ENCODE data around the gene HMBS.

The HMBS gene

DNA sequence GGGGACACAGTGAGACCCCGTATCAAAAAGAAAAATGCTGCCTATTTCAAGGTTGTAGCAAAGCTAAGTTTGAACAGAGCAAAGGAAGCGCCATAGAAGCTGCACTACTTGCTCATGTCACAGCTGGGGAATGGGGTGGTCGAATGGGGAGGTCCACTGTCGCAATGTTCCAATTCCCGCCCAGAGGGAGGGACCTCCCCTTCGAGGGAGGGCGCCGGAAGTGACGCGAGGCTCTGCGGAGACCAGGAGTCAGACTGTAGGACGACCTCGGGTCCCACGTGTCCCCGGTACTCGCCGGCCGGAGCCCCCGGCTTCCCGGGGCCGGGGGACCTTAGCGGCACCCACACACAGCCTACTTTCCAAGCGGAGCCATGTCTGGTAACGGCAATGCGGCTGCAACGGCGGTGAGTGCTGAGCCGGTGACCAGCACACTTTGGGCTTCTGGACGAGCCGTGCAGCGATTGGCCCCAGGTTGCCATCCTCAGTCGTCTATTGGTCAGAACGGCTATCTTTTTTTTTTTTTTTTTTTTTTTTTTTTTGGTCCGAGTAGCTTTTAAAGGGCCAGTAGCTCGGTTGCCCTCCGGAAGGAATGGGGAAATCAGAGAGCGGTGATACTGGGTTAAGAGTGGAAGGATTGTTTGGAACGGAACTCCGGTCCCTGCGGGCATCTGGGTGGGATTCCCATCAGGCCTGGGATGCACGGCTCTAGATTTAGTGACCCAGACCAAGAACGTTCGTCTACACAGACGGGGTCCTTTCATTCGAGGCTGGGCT lies at the start of gene HMBS (continued):
- TF ChIP-seq, protein P1, sequence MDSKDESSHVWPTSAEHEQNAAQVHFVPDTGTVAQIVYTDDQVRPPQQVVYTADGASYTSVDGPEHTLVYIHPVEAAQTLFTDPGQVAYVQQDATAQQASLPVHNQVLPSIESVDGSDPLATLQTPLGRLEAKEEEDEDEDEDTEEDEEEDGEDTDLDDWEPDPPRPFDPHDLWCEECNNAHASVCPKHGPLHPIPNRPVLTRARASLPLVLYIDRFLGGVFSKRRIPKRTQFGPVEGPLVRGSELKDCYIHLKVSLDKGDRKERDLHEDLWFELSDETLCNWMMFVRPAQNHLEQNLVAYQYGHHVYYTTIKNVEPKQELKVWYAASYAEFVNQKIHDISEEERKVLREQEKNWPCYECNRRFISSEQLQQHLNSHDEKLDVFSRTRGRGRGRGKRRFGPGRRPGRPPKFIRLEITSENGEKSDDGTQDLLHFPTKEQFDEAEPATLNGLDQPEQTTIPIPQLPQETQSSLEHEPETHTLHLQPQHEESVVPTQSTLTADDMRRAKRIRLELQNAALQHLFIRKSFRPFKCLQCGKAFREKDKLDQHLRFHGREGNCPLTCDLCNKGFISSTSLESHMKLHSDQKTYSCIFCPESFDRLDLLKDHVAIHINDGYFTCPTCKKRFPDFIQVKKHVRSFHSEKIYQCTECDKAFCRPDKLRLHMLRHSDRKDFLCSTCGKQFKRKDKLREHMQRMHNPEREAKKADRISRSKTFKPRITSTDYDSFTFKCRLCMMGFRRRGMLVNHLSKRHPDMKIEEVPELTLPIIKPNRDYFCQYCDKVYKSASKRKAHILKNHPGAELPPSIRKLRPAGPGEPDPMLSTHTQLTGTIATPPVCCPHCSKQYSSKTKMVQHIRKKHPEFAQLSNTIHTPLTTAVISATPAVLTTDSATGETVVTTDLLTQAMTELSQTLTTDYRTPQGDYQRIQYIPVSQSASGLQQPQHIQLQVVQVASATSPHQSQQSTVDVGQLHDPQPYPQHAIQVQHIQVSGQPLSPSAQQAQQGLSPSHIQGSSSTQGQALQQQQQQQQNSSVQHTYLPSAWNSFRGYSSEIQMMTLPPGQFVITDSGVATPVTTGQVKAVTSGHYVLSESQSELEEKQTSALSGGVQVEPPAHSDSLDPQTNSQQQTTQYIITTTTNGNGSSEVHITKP (tag by site-specific recombination; IDR thresholded peaks at IDR 0.05) = peak; percentile 87
- TF ChIP-seq, protein P2, sequence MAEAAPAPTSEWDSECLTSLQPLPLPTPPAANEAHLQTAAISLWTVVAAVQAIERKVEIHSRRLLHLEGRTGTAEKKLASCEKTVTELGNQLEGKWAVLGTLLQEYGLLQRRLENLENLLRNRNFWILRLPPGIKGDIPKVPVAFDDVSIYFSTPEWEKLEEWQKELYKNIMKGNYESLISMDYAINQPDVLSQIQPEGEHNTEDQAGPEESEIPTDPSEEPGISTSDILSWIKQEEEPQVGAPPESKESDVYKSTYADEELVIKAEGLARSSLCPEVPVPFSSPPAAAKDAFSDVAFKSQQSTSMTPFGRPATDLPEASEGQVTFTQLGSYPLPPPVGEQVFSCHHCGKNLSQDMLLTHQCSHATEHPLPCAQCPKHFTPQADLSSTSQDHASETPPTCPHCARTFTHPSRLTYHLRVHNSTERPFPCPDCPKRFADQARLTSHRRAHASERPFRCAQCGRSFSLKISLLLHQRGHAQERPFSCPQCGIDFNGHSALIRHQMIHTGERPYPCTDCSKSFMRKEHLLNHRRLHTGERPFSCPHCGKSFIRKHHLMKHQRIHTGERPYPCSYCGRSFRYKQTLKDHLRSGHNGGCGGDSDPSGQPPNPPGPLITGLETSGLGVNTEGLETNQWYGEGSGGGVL (tag by site-specific recombination; IDR thresholded peaks at IDR 0.05) = peak; percentile 34; the same call in 1 of the 2 replicates
- TF ChIP-seq SCRT2 (tag by site-specific recombination; IDR thresholded peaks at IDR 0.05) (no peak), IKZF3 (tag by site-specific recombination; IDR thresholded peaks at IDR 0.05) (no peak), TRIM28 (IDR thresholded peaks at IDR 0.05; ENCODE audit: borderline replicate concordance, low read length) (no peak), HOXC10 (CRISPR knock-in tag; IDR thresholded peaks at IDR 0.05) (no peak), SALL2 (tag by site-specific recombination; IDR thresholded peaks at IDR 0.05; ENCODE audit: borderline replicate concordance) (no peak), ZNF626 (tag by site-specific recombination; IDR thresholded peaks at IDR 0.05) (no peak), ZNF132 (tag by site-specific recombination; IDR thresholded peaks at IDR 0.05; ENCODE audit: borderline replicate concordance) (no peak), ZNF175 (tag by site-specific recombination; IDR thresholded peaks at IDR 0.05) (no peak), ZNF664 (tag by site-specific recombination; IDR thresholded peaks at IDR 0.05) (no peak), ZNF585B (tag by site-specific recombination; IDR thresholded peaks at IDR 0.05) (no peak), ZNF544 (tag by site-specific recombination; IDR thresholded peaks at IDR 0.05) (no peak), SP3 (tag by site-specific recombination; IDR thresholded peaks at IDR 0.05) (peak; percentile 87), ZNF169 (tag by site-specific recombination; IDR thresholded peaks at IDR 0.05) (no peak), ZNF248 (tag by site-specific recombination; IDR thresholded peaks at IDR 0.05) (no peak), ZNF48 (tag by site-specific recombination; IDR thresholded peaks at IDR 0.05) (no peak), REPIN1 (tag by site-specific recombination; IDR thresholded peaks at IDR 0.05; ENCODE audit: low read depth) (no peak), ZNF510 (tag by site-specific recombination; IDR thresholded peaks at IDR 0.05; ENCODE audit: insufficient replicate concordance) (no peak), ZSCAN30 (tag by site-specific recombination; IDR thresholded peaks at IDR 0.05) (peak; percentile 20; the same call in 1 of the 2 replicates), ZNF394 (tag by site-specific recombination; IDR thresholded peaks at IDR 0.05; ENCODE audit: borderline replicate concordance) (no peak), MEIS1 (CRISPR knock-in tag; IDR thresholded peaks at IDR 0.05; ENCODE audit: borderline replicate concordance) (no peak), ZNF121 (tag by site-specific recombination; IDR thresholded peaks at IDR 0.05) (no peak), ZNF266 (tag by site-specific recombination; IDR thresholded peaks at IDR 0.05; ENCODE audit: low read depth) (no peak), ZNF785 (tag by site-specific recombination; IDR thresholded peaks at IDR 0.05) (no peak)
- TF ChIP-seq, protein P3, sequence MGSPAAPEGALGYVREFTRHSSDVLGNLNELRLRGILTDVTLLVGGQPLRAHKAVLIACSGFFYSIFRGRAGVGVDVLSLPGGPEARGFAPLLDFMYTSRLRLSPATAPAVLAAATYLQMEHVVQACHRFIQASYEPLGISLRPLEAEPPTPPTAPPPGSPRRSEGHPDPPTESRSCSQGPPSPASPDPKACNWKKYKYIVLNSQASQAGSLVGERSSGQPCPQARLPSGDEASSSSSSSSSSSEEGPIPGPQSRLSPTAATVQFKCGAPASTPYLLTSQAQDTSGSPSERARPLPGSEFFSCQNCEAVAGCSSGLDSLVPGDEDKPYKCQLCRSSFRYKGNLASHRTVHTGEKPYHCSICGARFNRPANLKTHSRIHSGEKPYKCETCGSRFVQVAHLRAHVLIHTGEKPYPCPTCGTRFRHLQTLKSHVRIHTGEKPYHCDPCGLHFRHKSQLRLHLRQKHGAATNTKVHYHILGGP (tag by site-specific recombination; IDR thresholded peaks at IDR 0.05) = no peak
- TF ChIP-seq, protein P4, sequence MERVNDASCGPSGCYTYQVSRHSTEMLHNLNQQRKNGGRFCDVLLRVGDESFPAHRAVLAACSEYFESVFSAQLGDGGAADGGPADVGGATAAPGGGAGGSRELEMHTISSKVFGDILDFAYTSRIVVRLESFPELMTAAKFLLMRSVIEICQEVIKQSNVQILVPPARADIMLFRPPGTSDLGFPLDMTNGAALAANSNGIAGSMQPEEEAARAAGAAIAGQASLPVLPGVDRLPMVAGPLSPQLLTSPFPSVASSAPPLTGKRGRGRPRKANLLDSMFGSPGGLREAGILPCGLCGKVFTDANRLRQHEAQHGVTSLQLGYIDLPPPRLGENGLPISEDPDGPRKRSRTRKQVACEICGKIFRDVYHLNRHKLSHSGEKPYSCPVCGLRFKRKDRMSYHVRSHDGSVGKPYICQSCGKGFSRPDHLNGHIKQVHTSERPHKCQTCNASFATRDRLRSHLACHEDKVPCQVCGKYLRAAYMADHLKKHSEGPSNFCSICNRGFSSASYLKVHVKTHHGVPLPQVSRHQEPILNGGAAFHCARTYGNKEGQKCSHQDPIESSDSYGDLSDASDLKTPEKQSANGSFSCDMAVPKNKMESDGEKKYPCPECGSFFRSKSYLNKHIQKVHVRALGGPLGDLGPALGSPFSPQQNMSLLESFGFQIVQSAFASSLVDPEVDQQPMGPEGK (tag by site-specific recombination; IDR thresholded peaks at IDR 0.05) = peak; percentile 72
- TF ChIP-seq, protein P5, sequence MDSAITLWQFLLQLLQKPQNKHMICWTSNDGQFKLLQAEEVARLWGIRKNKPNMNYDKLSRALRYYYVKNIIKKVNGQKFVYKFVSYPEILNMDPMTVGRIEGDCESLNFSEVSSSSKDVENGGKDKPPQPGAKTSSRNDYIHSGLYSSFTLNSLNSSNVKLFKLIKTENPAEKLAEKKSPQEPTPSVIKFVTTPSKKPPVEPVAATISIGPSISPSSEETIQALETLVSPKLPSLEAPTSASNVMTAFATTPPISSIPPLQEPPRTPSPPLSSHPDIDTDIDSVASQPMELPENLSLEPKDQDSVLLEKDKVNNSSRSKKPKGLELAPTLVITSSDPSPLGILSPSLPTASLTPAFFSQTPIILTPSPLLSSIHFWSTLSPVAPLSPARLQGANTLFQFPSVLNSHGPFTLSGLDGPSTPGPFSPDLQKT (IDR thresholded peaks at IDR 0.05; ENCODE audit: borderline replicate concordance, low read depth, low read length) = no peak
- TF ChIP-seq, protein P6, sequence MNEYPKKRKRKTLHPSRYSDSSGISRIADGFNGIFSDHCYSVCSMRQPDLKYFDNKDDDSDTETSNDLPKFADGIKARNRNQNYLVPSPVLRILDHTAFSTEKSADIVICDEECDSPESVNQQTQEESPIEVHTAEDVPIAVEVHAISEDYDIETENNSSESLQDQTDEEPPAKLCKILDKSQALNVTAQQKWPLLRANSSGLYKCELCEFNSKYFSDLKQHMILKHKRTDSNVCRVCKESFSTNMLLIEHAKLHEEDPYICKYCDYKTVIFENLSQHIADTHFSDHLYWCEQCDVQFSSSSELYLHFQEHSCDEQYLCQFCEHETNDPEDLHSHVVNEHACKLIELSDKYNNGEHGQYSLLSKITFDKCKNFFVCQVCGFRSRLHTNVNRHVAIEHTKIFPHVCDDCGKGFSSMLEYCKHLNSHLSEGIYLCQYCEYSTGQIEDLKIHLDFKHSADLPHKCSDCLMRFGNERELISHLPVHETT (tag by site-specific recombination; IDR thresholded peaks at IDR 0.05) = no peak; the same call in 1 of the 2 replicates

All from HEK293 (cell line).